A549 (cell line): ENCODE results near the gene STAT5B. TPM values are rescaled to one million over a fixed set of nuclear protein-coding genes. Genes with fewer than 3 reads are reported as not detected.
"Not testable (repeated sequence)": the region's sequence is repeated elsewhere in the genome, so short reads cannot be mapped to it uniquely, and the experiment has no call there.

ENCODE experiments used
- ATAC-seq, 2 experiments: fragments of 200-7000 bp in 1 of 2; fragments of >200 bp in 1 of 2; cut with Nextera tagmentation in 1 of 2; cut with Tn5 transposase in 1 of 2; 3 replicates each; pipeline versions ENCODE4 v1.8.0 to v1.9.1; 2018 to 2020; ENCODE audit warnings: mild to moderate bottlenecking in 1 of 2, moderate library complexity in 1 of 2
- CTCF ChIA-PET: fragments of 300-600 bp; sonication (Branson Sonifier 250); formaldehyde crosslinking; extraction: SDS; loops from one replicate; lab custom pipeline; 2021; ENCODE audit warnings: antibody characterized with exemption, inconsistent platforms; lab: Yijun Ruan, JAX
- POLR2A ChIA-PET: fragments of 350-600 bp; formaldehyde crosslinking; extraction: SDS; loops from one replicate; lab custom pipeline; 2021; ENCODE audit warnings: antibody characterized with exemption, inconsistent platforms; lab: Yijun Ruan, JAX
- DNase-seq, 2 experiments: peaks; one replicate each; pipeline versions ENCODE4 v3.0.0 to v3.0.0-alpha.2; 2011 to 2016; ENCODE audit warnings: low read depth in 1 of 2, low spot score in 1 of 2
- FAIRE-seq: peaks from 2 replicates; lab custom pipeline; 2011; peaks lifted over from hg19 to GRCh38; lab: Jason Lieb, UNC
- H3K27ac ChIP-seq, 2 experiments: fragments of >200 bp; sonication (Bioruptor Twin); formaldehyde crosslinking; 3 replicates each; pipeline ENCODE4 v1.5.1; 2016 to 2017
- H3K4me1 ChIP-seq: fragments of >200 bp; sonication (Bioruptor Twin); formaldehyde crosslinking; 3 replicates; pipeline ENCODE4 v1.6.1; 2016
- H3K4me2 ChIP-seq: fragments of >200 bp; sonication (Bioruptor Twin); formaldehyde crosslinking; 3 replicates; pipeline ENCODE4 v1.6.1; 2016
- H3K4me3 ChIP-seq: fragments of >200 bp; sonication (Bioruptor Twin); formaldehyde crosslinking; 3 replicates; pipeline ENCODE4 v1.5.1; 2016
- H3K9me3 ChIP-seq: fragments of >200 bp; sonication (Bioruptor Twin); formaldehyde crosslinking; 3 replicates; pipeline ENCODE4 v1.6.1; 2016
- ATOH8 ChIP-seq: fragments of 250-450 bp; sonication (Bioruptor Pico); IDR thresholded peaks from 2 replicates; pipeline ENCODE4 v1.5.0; 2020; ENCODE audit warnings: low read depth, mild to moderate bottlenecking, moderate library complexity
- BCL3 ChIP-seq: fragments of >200 bp; sonication (Bioruptor Twin); formaldehyde crosslinking; IDR thresholded peaks from 3 replicates; pipeline ENCODE4 v1.6.1; 2016
- BHLHE40 ChIP-seq: IDR thresholded peaks from 2 replicates; pipeline ENCODE4 v1.6.1; 2012; ENCODE audit warnings: low read depth, low read length, inconsistent platforms
- CBX2 ChIP-seq: fragments of 200-600 bp; sonication (generic); IDR thresholded peaks from 2 replicates; pipeline ENCODE4 v1.6.1; 2016; ENCODE audit warnings: low read depth, mild to moderate bottlenecking, borderline replicate concordance
- CBX8 ChIP-seq: fragments of 200-600 bp; sonication (generic); IDR thresholded peaks from 2 replicates; pipeline ENCODE4 v1.6.1; 2016
- CHD2 ChIP-seq: fragments of 150-350 bp; IDR thresholded peaks from 2 replicates; pipeline ENCODE4 v1.6.1; 2014; ENCODE audit warnings: low read length; ENCODE audit not compliant: partially characterized antibody
- CHD4 ChIP-seq: fragments of 200-600 bp; sonication (generic); IDR thresholded peaks from 2 replicates; pipeline ENCODE4 v1.6.1; 2016; ENCODE audit warnings: antibody characterized with exemption, mild to moderate bottlenecking, borderline replicate concordance
- EHF ChIP-seq: fragments of 250-450 bp; sonication (Bioruptor Pico); IDR thresholded peaks from 2 replicates; pipeline ENCODE4 v1.5.0; 2020; ENCODE audit warnings: mild to moderate bottlenecking
- EHMT2 ChIP-seq: fragments of 200-600 bp; sonication (generic); IDR thresholded peaks from 2 replicates; pipeline ENCODE4 v1.6.1; 2016; ENCODE audit warnings: antibody characterized with exemption, low read depth, mild to moderate bottlenecking, moderate library complexity
- EP300 ChIP-seq, 2 experiments: fragments of >200 bp; sonication (Bioruptor Twin); formaldehyde crosslinking; IDR thresholded peaks; 2 replicates in 1 of 2; 3 replicates in 1 of 2; pipeline ENCODE4 v1.6.1; 2016 to 2017
- ESRRA ChIP-seq: fragments of 150-350 bp; IDR thresholded peaks from 2 replicates; pipeline ENCODE4 v1.6.1; 2014; ENCODE audit warnings: mild to moderate bottlenecking, low read length, borderline replicate concordance
- FOSB ChIP-seq: fragments of 250-450 bp; sonication (Bioruptor Pico); IDR thresholded peaks from 2 replicates; pipeline ENCODE4 v1.5.0; 2020; ENCODE audit warnings: mild to moderate bottlenecking, moderate library complexity
- HDAC2 ChIP-seq: fragments of 200-600 bp; sonication (generic); IDR thresholded peaks from 2 replicates; pipeline ENCODE4 v1.6.1; 2016
- HOXB13 ChIP-seq: fragments of 250-450 bp; sonication (Bioruptor Pico); IDR thresholded peaks from 2 replicates; pipeline ENCODE4 v1.5.0; 2020; ENCODE audit warnings: low read depth, mild to moderate bottlenecking, moderate library complexity
- JUNB ChIP-seq: fragments of >200 bp; sonication (Bioruptor Twin); formaldehyde crosslinking; IDR thresholded peaks from 2 replicates; pipeline ENCODE4 v1.6.1; 2016
- KDM1A ChIP-seq: fragments of 200-600 bp; sonication (generic); IDR thresholded peaks from 2 replicates; pipeline ENCODE4 v1.6.1; 2016; ENCODE audit warnings: low read depth, mild to moderate bottlenecking
- KDM5A ChIP-seq: fragments of 200-600 bp; sonication (generic); IDR thresholded peaks from 2 replicates; pipeline ENCODE4 v1.6.1; 2016; ENCODE audit warnings: antibody characterized with exemption, mild to moderate bottlenecking
- MAX ChIP-seq: IDR thresholded peaks from 2 replicates; pipeline ENCODE4 v1.6.1; 2012
- NR3C1 ChIP-seq: fragments of >200 bp; sonication (Bioruptor Twin); formaldehyde crosslinking; IDR thresholded peaks from 3 replicates; pipeline ENCODE4 v1.6.1; 2017
- PHF8 ChIP-seq: fragments of 200-600 bp; sonication (generic); IDR thresholded peaks from 2 replicates; pipeline ENCODE4 v1.6.1; 2016; ENCODE audit warnings: low read depth, mild to moderate bottlenecking, antibody characterized with exemption, moderate library complexity, borderline replicate concordance
- POLR2A ChIP-seq: IDR thresholded peaks from 2 replicates; pipeline ENCODE4 v1.6.1; 2012; ENCODE audit warnings: mild to moderate bottlenecking, low read length
- POLR2AphosphoS2 ChIP-seq: conservative IDR thresholded peaks from 2 replicates; pipeline ENCODE4 v1.6.1; 2012; ENCODE audit warnings: low read length, improper control_type of control experiment, inconsistent platforms
- RAD21 ChIP-seq, 2 experiments: fragments of >200 bp in 1 of 2; sonication (Bioruptor Twin) in 1 of 2; formaldehyde crosslinking in 1 of 2; IDR thresholded peaks in 1 of 2; conservative IDR thresholded peaks in 1 of 2; 2 replicates in 1 of 2; 3 replicates in 1 of 2; pipeline ENCODE4 v1.6.1; 2012 to 2018; ENCODE audit warnings: inconsistent platforms in 1 of 2
- RARB ChIP-seq: fragments of 250-450 bp; sonication (Bioruptor Pico); IDR thresholded peaks from 2 replicates; pipeline ENCODE4 v1.8.0; 2021; ENCODE audit warnings: mild to moderate bottlenecking, moderate library complexity
- RFX5 ChIP-seq: fragments of 450-650 bp; IDR thresholded peaks from 2 replicates; pipeline ENCODE4 v1.7.1; 2014; ENCODE audit warnings: antibody characterized with exemption, mild to moderate bottlenecking, moderate library complexity
- SMC3 ChIP-seq: fragments of >200 bp; sonication (Bioruptor Twin); formaldehyde crosslinking; IDR thresholded peaks from 3 replicates; pipeline ENCODE4 v1.6.1; 2018; ENCODE audit warnings: inconsistent platforms
- SREBF2 ChIP-seq: fragments of 450-650 bp; IDR thresholded peaks from 2 replicates; pipeline ENCODE4 v1.6.1; 2014; ENCODE audit warnings: mild to moderate bottlenecking, moderate library complexity
- ZC3H11A ChIP-seq: fragments of 450-650 bp; IDR thresholded peaks from 2 replicates; pipeline ENCODE4 v1.6.1; 2014; ENCODE audit warnings: antibody characterized with exemption, mild to moderate bottlenecking
- ZFP36 ChIP-seq: fragments of 450-650 bp; IDR thresholded peaks from 2 replicates; pipeline ENCODE4 v1.6.1; 2014; ENCODE audit warnings: borderline replicate concordance; ENCODE audit not compliant: partially characterized antibody
- ZSCAN20 ChIP-seq: fragments of 250-450 bp; sonication (Bioruptor Pico); IDR thresholded peaks from 2 replicates; pipeline ENCODE4 v1.8.0; 2022; ENCODE audit warnings: mild to moderate bottlenecking, moderate library complexity
- WGBS: methylation state at CpG from one replicate; pipeline ENCODE4 v1.1.6; 2017; ENCODE audit errors: missing lambda C conversion rate; 5-methylcytosine and 5-hydroxymethylcytosine counted together
- polyA plus RNA-seq, 4 experiments: library from polyadenylated mRNA; depleted of rRNA in 3 of 4; stranded (reverse); fragments of >200 nt; fragmentation: RNase III in 1 of 4; extraction: RNeasy Plus Mini Kit Qiagen cat#74134 plus additional on column Dnase treatment in 1 of 4; gene quantifications; 2 replicates in 3 of 4; 3 replicates in 1 of 4; pipeline ENCODE4 v1.2.3, GENCODE V29; 2011 to 2017
- TF ChIP-seq, protein P1 (sequence below): fragments of 150-350 bp; IDR thresholded peaks from 2 replicates; pipeline ENCODE4 v1.6.1; 2014; ENCODE audit warnings: low read depth, mild to moderate bottlenecking, low read length

Gene STAT5B
- polyA plus RNA-seq, 2 of the 4 experiments (the other 2 are of a cell fraction), result 31.2 to 37.6 TPM

DNA sequence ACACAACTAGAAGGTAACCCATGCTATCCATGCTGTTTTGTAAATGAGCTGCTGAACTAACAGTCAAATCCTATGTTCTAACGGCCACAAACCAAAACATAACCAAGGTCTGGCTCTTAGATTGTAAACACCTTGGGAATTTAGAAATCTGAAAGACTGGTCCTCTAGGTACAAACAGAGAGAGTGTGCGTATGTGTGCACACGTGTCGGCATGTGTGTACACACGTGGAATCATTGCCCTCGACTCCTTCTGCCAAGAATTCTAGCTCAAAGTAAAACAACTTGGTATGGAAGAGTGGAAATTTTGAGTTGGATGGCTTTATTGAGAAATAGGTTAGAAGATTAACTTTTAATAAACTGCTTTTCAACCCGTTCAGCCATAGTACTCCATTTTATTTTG lies 63.8 kb downstream of the STAT5B start:
- ATAC-seq (no peak), FAIRE-seq (no peak), DNase-seq (no peak)
- Histone ChIP-seq H3K9me3 (no peaks in the 10 kb centered on the region), H3K27ac (no peak overlapping the region), H3K4me2 (no peak overlapping the region), H3K4me3 (no peak overlapping the region), H3K4me1 (no peaks in the 10 kb centered on the region)
- TF ChIP-seq EHF (no peak), HOXB13 (CRISPR knock-in tag) (no peak), CBX8 (no peak), ZSCAN20 (no peak), EP300 (IDR thresholded peaks at IDR 0.05) (no peak), MAX (no peak), ZFP36 (no peak), FOSB (CRISPR knock-in tag) (no peak), HDAC2 (no peak), JUNB (no peak), ESRRA (no peak), BHLHE40 (no peak), RAD21 (conservative IDR thresholded peaks at IDR 0.05 in 1 of 2, IDR thresholded peaks at IDR 0.05 in 1 of 2) (no peak), RARB (CRISPR knock-in tag) (no peak), EHMT2 (no peak), KDM1A (no peak), ZC3H11A (no peak), RFX5 (no peak), ATOH8 (CRISPR knock-in tag) (no peak)
- TF ChIP-seq, protein P1, sequence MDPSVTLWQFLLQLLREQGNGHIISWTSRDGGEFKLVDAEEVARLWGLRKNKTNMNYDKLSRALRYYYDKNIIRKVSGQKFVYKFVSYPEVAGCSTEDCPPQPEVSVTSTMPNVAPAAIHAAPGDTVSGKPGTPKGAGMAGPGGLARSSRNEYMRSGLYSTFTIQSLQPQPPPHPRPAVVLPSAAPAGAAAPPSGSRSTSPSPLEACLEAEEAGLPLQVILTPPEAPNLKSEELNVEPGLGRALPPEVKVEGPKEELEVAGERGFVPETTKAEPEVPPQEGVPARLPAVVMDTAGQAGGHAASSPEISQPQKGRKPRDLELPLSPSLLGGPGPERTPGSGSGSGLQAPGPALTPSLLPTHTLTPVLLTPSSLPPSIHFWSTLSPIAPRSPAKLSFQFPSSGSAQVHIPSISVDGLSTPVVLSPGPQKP, result no peak
- WGBS, result 85% methylated on average over 7 of the region's 7 CpGs
- ChIA-PET POLR2A (no interaction called here), CTCF (interaction anchor here (0.6 to 3.7 kb wide), 3 partner anchors 11 to 85 kb away, joined by 3 to 25 read pairs (median 3); no protein-coding TSS in a partner anchor)

DNA sequence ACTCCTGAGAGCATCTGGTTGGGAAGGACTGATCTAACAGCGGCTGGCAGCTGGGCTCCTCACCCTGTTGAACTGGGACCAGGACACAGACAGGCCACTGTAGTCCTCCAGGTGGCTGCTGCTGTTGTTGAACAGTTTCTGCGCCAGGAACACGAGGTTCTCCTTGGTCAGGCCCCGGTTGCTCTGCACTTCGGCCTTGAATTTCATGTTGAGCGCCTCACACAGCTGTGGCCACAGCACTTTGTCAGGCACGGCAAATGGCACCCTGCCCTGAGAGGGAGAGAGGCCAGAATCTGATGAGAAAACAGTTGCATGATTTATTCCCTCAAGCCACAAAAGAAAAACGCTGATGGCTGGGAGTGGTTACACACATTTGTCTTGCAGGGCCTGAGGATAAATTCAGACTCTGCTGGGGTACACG lies 64.3 kb downstream of the STAT5B start:
- not testable (repeated sequence) for H3K4me1 ChIP-seq, H3K9me3 ChIP-seq, H3K27ac ChIP-seq, H3K4me2 ChIP-seq, H3K4me3 ChIP-seq, FAIRE-seq, DNase-seq
- ChIA-PET CTCF (interaction anchor here (0.7 to 3.7 kb wide), 2 partner anchors 8 to 11 kb away, joined by 3 to 25 read pairs; no protein-coding TSS in a partner anchor), POLR2A (interaction anchor here (0.6 kb wide), 1 partner anchor 89 kb away, joined by 7 read pairs; no protein-coding TSS in a partner anchor)
- WGBS, result 86% methylated on average over 9 of the region's 9 CpGs
- ATAC-seq, result peak in 1 of 2 experiments; percentile 50; a peak in 2 of 6 replicates

DNA sequence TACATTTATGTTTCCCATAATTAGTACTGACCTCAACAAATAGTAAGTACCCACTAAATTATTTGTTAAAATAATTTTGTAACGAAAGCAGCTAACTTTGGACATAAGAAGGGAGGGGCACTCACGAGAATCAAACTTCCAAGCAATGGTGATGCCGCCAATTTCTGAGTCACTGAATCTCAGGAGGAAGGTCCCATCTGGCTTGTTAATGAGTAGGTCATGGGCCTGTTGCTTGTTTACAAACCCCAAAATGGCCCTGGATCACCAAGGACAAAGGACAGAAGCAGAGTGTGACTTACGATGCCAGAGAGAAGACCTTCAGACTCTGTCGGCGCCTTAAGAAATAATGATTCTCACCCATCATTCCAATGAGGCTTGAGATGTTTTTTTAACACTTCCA lies 66.1 kb downstream of the STAT5B start:
- Histone ChIP-seq H3K4me3 (no peak overlapping the region), H3K4me2 (no peak overlapping the region), H3K4me1 (peaks cover 12% of the 10 kb centered on the region), H3K9me3 (no peaks in the 10 kb centered on the region), H3K27ac (no peak overlapping the region)
- POLR2A ChIA-PET, result no interaction called here
- CTCF ChIA-PET, result interaction anchor here (1.0 to 1.4 kb wide), 2 partner anchors 12 to 30 kb away, joined by 3 to 4 read pairs; no protein-coding TSS in a partner anchor
- FAIRE-seq, result no peak
- DNase-seq, result no peak
- TF ChIP-seq BCL3 (no peak), ZSCAN20 (no peak), CHD4 (no peak), HDAC2 (no peak), NR3C1 (no peak), CHD2 (no peak), ZC3H11A (no peak), POLR2AphosphoS2 (no peak), KDM1A (no peak), POLR2A (no peak), CBX2 (no peak), SREBF2 (no peak), RARB (CRISPR knock-in tag) (no peak), SMC3 (no peak), FOSB (CRISPR knock-in tag) (no peak), PHF8 (no peak), ZFP36 (no peak), KDM5A (no peak), EHMT2 (no peak)
- TF ChIP-seq, protein P1, result no peak
- TF ChIP-seq, all 56 proteins: peak for 0
- WGBS, result 86% methylated on average over 6 of the region's 6 CpGs
- ATAC-seq, result no peak
